IPS-18a (cell line): ENCODE measurements around the gene SRA1.
"Not testable (repeated sequence)": the region's sequence is repeated elsewhere in the genome, so short reads cannot be mapped to it uniquely, and the experiment has no call there.

Experiments
- H3K27ac ChIP-seq: one replicate; pipeline ENCODE4 v1.5.1; 2013; ENCODE audit warnings: low read length
- H3K27me3 ChIP-seq: one replicate; pipeline ENCODE4 v1.6.1; 2013; ENCODE audit warnings: mild to moderate bottlenecking, low read length; ENCODE audit not compliant: control insufficient read depth, insufficient read depth
- H3K36me3 ChIP-seq: one replicate; pipeline ENCODE4 v1.6.1; 2013; ENCODE audit warnings: low read depth, low read length; ENCODE audit not compliant: control insufficient read depth
- H3K4me1 ChIP-seq: one replicate; pipeline ENCODE4 v1.6.1; 2013; ENCODE audit warnings: low read depth, low read length; ENCODE audit not compliant: control insufficient read depth
- H3K4me3 ChIP-seq: one replicate; pipeline ENCODE4 v1.5.1; 2013; ENCODE audit warnings: low read length
- H3K9ac ChIP-seq: one replicate; pipeline ENCODE4 v1.6.1; 2013; ENCODE audit warnings: mild to moderate bottlenecking, low read length, moderate library complexity
- H3K9me3 ChIP-seq: one replicate; pipeline ENCODE4 v1.6.1; 2013; ENCODE audit warnings: low read depth, low read length; ENCODE audit not compliant: control insufficient read depth

SRA1 gene

DNA sequence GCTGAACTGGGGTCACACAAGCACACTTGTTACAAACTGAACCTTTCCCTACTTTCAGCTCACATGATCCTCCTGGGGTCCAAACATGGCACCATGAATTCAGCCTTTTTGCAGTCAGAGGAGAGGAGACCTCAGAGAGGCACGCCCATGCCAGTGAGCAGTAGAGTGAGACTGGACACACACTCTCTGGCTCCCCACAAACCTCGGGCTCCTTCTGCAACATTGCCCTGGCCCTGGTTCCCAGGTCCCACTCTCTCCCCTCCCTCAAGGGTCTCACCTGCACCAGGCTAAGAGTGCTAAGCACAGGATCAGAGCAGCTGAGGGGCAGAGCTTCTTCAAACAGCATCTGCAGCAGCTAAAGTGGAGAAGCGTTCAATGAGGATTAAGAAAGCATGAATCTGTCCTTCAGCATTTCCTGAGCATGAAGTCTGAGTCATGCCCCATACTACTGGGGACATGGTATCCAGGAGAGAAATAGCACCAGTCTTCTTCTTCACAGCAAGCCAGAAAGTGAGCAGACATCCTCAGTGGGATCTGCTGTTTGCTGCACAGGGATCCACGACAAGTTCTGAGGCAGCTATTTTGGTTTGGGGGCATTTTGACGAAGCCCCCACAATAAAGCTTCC lies 34.6 kb upstream of the SRA1 start:
- Histone ChIP-seq H3K27ac (no peak overlapping the region), H3K9ac (no peak overlapping the region), H3K4me1 (no peaks in the 10 kb centered on the region), H3K27me3 (no peaks in the 10 kb centered on the region), H3K4me3 (no peak overlapping the region), H3K9me3 (no peaks in the 10 kb centered on the region), H3K36me3 (no peaks in the 10 kb centered on the region)

- Histone ChIP-seq H3K4me3 (no peak overlapping the region), H3K4me1 (no peaks in the 10 kb centered on the region), H3K27ac (no peak overlapping the region), H3K9ac (no peak overlapping the region), H3K36me3 (no peaks in the 10 kb centered on the region), H3K27me3 (no peaks in the 10 kb centered on the region), H3K9me3 (no peaks in the 10 kb centered on the region)
Measured at GRCh38 chr5:140590861-140591260, 33.6 kb upstream of the SRA1 start.

GRCh38 chr5:140588311-140589070 lies 31.2 kb upstream of the SRA1 start:
- no peak overlapping the region for H3K9ac ChIP-seq
- H3K36me3 ChIP-seq, result no peaks in the 10 kb centered on the region
- H3K4me3 ChIP-seq, result no peak overlapping the region
- H3K9me3 ChIP-seq, result no peaks in the 10 kb centered on the region
- no peak overlapping the region for H3K27ac ChIP-seq
- H3K27me3 ChIP-seq, result no peaks in the 10 kb centered on the region
- H3K4me1 ChIP-seq, result no peaks in the 10 kb centered on the region

GRCh38 chr5:140587495-140587894 lies 30.2 kb upstream of the SRA1 start:
- Histone ChIP-seq H3K27ac (no peak overlapping the region), H3K36me3 (no peaks in the 10 kb centered on the region), H3K4me3 (no peak overlapping the region), H3K27me3 (no peaks in the 10 kb centered on the region), H3K4me1 (no peaks in the 10 kb centered on the region), H3K9me3 (no peaks in the 10 kb centered on the region), H3K9ac (no peak overlapping the region)

DNA sequence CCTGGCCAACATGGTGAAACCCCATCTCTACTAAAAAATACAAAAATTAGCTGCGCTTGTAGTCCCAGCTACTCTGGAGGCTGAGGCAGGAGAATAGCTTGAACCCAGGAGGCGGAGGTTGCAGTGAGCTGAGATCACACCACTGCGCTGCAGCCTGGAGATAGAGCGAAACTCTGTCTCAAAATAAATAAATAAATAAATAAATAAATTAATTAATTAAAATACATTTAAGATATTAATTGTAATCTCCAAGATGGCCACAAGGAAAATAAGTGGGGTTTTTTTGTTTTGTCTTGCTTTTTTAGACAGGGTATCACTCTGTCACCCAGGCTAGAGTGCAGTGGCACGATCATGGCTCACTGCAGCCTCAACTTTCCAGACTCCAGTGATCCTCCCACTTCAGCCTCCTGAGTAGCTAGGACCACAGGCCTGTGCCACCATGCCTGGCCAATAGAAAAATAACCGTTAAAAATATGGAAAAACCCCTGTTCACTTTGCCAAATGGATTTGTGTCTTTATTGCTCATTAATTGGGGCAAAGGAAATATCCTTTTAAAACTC lies 22.0 kb upstream of the SRA1 start:
- H3K4me3 ChIP-seq, H3K9ac ChIP-seq, H3K4me1 ChIP-seq, H3K9me3 ChIP-seq, H3K36me3 ChIP-seq, H3K27me3 ChIP-seq, H3K27ac ChIP-seq: not testable (repeated sequence)

- H3K27me3 ChIP-seq, result no peaks in the 10 kb centered on the region
- no peaks in the 10 kb centered on the region for H3K9me3 ChIP-seq
- no peak overlapping the region for H3K9ac ChIP-seq
- H3K27ac ChIP-seq, result no peak overlapping the region
- H3K4me1 ChIP-seq, result no peaks in the 10 kb centered on the region
- no peaks in the 10 kb centered on the region for H3K36me3 ChIP-seq
- no peak overlapping the region for H3K4me3 ChIP-seq
Measured at GRCh38 chr5:140576776-140577201, 19.5 kb upstream of the SRA1 start.

- no peaks in the 10 kb centered on the region for H3K9me3 ChIP-seq
- H3K4me3 ChIP-seq, result no peak overlapping the region
- H3K27me3 ChIP-seq, result no peaks in the 10 kb centered on the region
- H3K27ac ChIP-seq, result no peak overlapping the region
- H3K36me3 ChIP-seq, result no peaks in the 10 kb centered on the region
- no peaks in the 10 kb centered on the region for H3K4me1 ChIP-seq
- H3K9ac ChIP-seq, result no peak overlapping the region
Measured at GRCh38 chr5:140575309-140575708, 18.0 kb upstream of the SRA1 start.

DNA sequence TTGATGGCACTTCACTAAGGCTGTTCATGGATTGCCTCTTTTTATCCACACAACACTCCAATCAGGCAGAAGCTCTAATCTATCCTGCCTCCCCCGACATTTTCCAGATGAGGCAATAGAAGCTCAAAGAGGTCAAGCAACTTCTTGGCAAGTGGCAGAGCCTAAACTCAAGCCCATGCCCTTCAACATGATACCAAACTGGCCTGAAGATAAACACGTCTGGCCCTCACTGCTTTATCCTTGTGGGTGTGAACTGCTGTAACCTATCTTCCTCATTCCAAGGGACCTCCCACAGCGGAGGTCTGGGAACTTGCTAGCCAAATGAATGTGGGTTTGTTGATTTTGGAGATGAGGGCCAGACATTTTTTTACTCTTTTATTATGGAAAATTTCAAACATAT lies 16.9 kb upstream of the SRA1 start:
- Histone ChIP-seq H3K9me3 (no peaks in the 10 kb centered on the region), H3K4me1 (no peaks in the 10 kb centered on the region), H3K9ac (no peak overlapping the region), H3K4me3 (no peak overlapping the region), H3K27ac (no peak overlapping the region), H3K36me3 (no peaks in the 10 kb centered on the region), H3K27me3 (no peaks in the 10 kb centered on the region)

- Histone ChIP-seq H3K9ac (no peak overlapping the region), H3K9me3 (no peaks in the 10 kb centered on the region), H3K27ac (no peak overlapping the region)
Measured at GRCh38 chr5:140573683-140574082, 16.4 kb upstream of the SRA1 start.

DNA sequence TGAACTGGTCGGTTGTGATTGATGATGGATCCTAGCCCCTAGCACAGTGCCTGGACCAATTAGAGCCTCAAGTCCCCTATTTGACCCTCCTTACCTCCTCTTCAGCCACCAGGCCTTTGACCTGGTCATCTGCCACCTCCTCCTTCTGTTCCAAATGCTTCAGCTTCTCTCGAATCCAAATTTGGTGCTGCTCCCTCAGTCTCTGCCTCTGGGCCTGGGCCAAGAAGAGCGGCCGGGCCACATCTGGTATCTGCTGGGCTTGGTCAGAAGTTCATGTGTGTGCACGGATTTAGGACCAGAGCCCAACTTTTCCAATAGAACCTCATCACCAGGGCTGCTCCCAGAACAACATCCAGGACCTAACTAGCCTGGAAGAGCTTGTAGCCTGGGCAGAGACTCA lies 13.8 kb upstream of the SRA1 start:
- Histone ChIP-seq H3K4me3 (no peak overlapping the region), H3K27ac (no peak overlapping the region), H3K4me1 (no peaks in the 10 kb centered on the region), H3K9ac (no peak overlapping the region), H3K9me3 (no peaks in the 10 kb centered on the region), H3K36me3 (peaks cover 18% of the 10 kb centered on the region), H3K27me3 (no peaks in the 10 kb centered on the region)

More at GRCh38 chr5:140573683-140574082, 16.4 kb upstream of the SRA1 start:
- no peaks in the 10 kb centered on the region for H3K27me3 ChIP-seq
- H3K36me3 ChIP-seq, result no peaks in the 10 kb centered on the region
- no peaks in the 10 kb centered on the region for H3K4me1 ChIP-seq
- no peak overlapping the region for H3K4me3 ChIP-seq

GRCh38 chr5:140570488-140570887 lies 13.2 kb upstream of the SRA1 start:
- Histone ChIP-seq H3K36me3 (peaks cover 18% of the 10 kb centered on the region), H3K27me3 (no peaks in the 10 kb centered on the region), H3K4me3 (no peak overlapping the region), H3K4me1 (no peaks in the 10 kb centered on the region), H3K9ac (no peak overlapping the region), H3K9me3 (no peaks in the 10 kb centered on the region), H3K27ac (no peak overlapping the region)

DNA sequence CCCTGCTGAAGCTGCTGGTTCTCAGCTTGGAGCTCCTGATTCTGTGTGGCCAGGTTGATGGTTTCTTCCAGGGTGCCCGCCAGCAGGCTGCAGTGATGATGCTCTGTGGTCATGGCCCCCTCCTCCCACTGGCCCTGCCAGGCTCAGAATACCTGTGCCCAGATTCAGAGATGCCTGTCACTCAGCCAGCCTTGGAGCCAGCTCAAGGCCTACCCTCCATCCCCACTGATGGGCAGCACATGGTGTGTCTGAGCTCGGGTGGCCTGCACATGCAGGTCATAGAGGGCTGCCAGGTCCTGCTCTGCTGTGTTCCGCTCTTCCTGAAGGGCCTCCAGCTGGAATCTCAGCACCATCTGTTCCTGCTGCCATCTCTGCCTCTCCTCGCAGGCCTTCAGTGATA lies 12.8 kb upstream of the SRA1 start:
- Histone ChIP-seq H3K4me3 (no peak overlapping the region), H3K27ac (no peak overlapping the region), H3K4me1 (no peaks in the 10 kb centered on the region), H3K27me3 (no peaks in the 10 kb centered on the region), H3K36me3 (peaks cover 18% of the 10 kb centered on the region), H3K9me3 (no peaks in the 10 kb centered on the region), H3K9ac (no peak overlapping the region)
